OCI-LY7 (cell line): ENCODE results near the gene ELF1. TPM values are rescaled to one million over a fixed set of nuclear protein-coding genes. Genes with fewer than 3 reads are reported as not detected.

Source experiments
- BruUV-seq: library from RNA; stranded (reverse); fragments of 400-500 nt; replicated peaks from 2 replicates; lab custom pipeline; 2021; lab: Mats Ljungman, UMichigan
- CTCF ChIA-PET: fragments of 300-600 bp; sonication (Branson Sonifier 250); formaldehyde crosslinking; loops from one replicate; lab custom pipeline; 2022; ENCODE audit warnings: antibody characterized with exemption; ENCODE audit not compliant: unreplicated experiment; lab: Charles Lee
- POLR2A ChIA-PET: fragments of 300-600 bp; sonication (Branson Sonifier 250); formaldehyde crosslinking; loops from one replicate; lab custom pipeline; 2022; ENCODE audit warnings: antibody characterized with exemption; lab: Charles Lee
- DNase-seq: peaks from one replicate; pipeline ENCODE4 v3.0.0-alpha.2; 2015; ENCODE audit warnings: low spot score
- H2AFZ ChIP-seq: fragments of 200-600 bp; sonication (generic), shearing (Covaris generic); 2 replicates; pipeline ENCODE4 v1.6.1; 2014; ENCODE audit warnings: mild to moderate bottlenecking, antibody characterized with exemption, low read length, moderate library complexity
- H3K27ac ChIP-seq: fragments of 200-600 bp; sonication (generic); 2 replicates; pipeline ENCODE4 v1.5.1; 2014; ENCODE audit warnings: mixed run types, low read depth, mild to moderate bottlenecking, moderate library complexity, low read length, inconsistent platforms; ENCODE audit not compliant: poor library complexity, severe bottlenecking
- H3K36me3 ChIP-seq: fragments of 200-600 bp; sonication (generic); 2 replicates; pipeline ENCODE4 v1.6.1; 2014; ENCODE audit warnings: mild to moderate bottlenecking, antibody characterized with exemption, low read length, moderate library complexity, mixed read lengths; ENCODE audit not compliant: insufficient read depth
- H3K4me1 ChIP-seq: fragments of 200-600 bp; sonication (generic); 2 replicates; pipeline ENCODE4 v1.5.1; 2014; ENCODE audit warnings: mild to moderate bottlenecking, low read length; ENCODE audit not compliant: insufficient read depth, poor library complexity, severe bottlenecking
- H3K4me2 ChIP-seq: fragments of 200-600 bp; sonication (generic); 2 replicates; pipeline ENCODE4 v1.6.1; 2014; ENCODE audit warnings: mild to moderate bottlenecking, low read length
- H3K4me3 ChIP-seq: fragments of 200-600 bp; sonication (generic); 2 replicates; pipeline ENCODE4 v1.5.1; 2014; ENCODE audit warnings: mild to moderate bottlenecking, low read depth, low read length; ENCODE audit not compliant: poor library complexity, severe bottlenecking
- H3K79me2 ChIP-seq: fragments of 200-600 bp; sonication (generic); 2 replicates; pipeline ENCODE4 v1.6.1; 2016; ENCODE audit warnings: low read depth, mild to moderate bottlenecking, low read length, moderate library complexity, mixed read lengths; ENCODE audit not compliant: insufficient read depth
- H3K9me2 ChIP-seq: fragments of 200-600 bp; sonication (generic); 2 replicates; pipeline ENCODE4 v1.6.1; 2016; ENCODE audit warnings: mild to moderate bottlenecking, low read length, mixed read lengths; ENCODE audit not compliant: insufficient read depth
- H3K9me3 ChIP-seq: fragments of 200-600 bp; sonication (generic); 2 replicates; pipeline ENCODE4 v1.6.1; 2014; ENCODE audit warnings: mild to moderate bottlenecking, mixed run types, low read length, mixed read lengths
- H4K20me1 ChIP-seq: fragments of 200-600 bp; sonication (generic); 2 replicates; pipeline ENCODE4 v1.6.1; 2014; ENCODE audit warnings: mild to moderate bottlenecking, antibody characterized with exemption, low read length, moderate library complexity, mixed read lengths; ENCODE audit not compliant: insufficient read depth
- EZH2phosphoT487 ChIP-seq: fragments of 200-600 bp; sonication (generic); IDR thresholded peaks from 2 replicates; pipeline ENCODE4 v1.6.1; 2018; ENCODE audit warnings: low read depth, borderline replicate concordance, mild to moderate bottlenecking, mixed run types, antibody characterized with exemption, low read length, moderate library complexity, mixed read lengths
- intact Hi-C: fragments of 100-400 bp; cut with micrococcal nuclease; formaldehyde crosslinking; loops from one replicate; pipeline ENCODE4 v1.10.0; 2022; ENCODE audit not compliant: unreplicated experiment
- total RNA-seq, 2 experiments: library from RNA; depleted of rRNA in 1 of 2; stranded (reverse); fragments of >200 nt in 1 of 2; shearing (Covaris generic) in 1 of 2; gene quantifications; 2 replicates each; pipeline ENCODE4 v1.2.3, GENCODE V29; 2014 to 2022
- TF ChIP-seq, protein P1 (sequence below): fragments of 200-600 bp; sonication (generic); conservative IDR thresholded peaks from 2 replicates; pipeline ENCODE4 v1.5.1; 2014; ENCODE audit warnings: mild to moderate bottlenecking, antibody characterized with exemption, low read length, moderate library complexity, mixed read lengths

ELF1 gene
- total RNA-seq, 2 experiments from 2014 or later: 111 to 248 TPM

DNA sequence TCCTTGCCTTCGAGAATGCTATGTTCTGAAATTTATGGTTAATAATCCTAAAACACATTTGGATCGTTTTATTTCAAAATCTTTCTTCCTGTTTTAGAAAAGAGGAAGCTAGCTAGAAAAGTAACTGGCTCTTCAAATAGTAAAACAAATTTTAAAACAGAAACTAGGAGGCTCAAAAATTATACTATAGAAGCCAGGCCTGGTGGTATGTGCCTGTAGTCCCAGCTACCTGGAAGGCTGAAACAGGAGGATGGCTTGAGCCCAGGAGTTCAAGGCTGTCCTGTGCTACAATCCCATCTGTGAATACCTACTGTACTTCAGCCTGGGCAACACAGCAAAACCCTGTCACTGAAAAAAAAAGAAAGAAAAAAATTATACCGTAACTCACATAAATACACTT is 57.9 kb downstream of the ELF1 start:
- CTCF ChIA-PET: interaction anchor here (0.6 to 1.1 kb wide), 2 partner anchors 9 to 38 kb away, joined by 4 to 13 read pairs; no protein-coding TSS in a partner anchor
- intact Hi-C loops: no loop called here
- peaks cover 91% of the 10 kb centered on the region for H3K79me2 ChIP-seq
- H3K27ac ChIP-seq: peak overlapping the region; percentile 69
- no peak for TF ChIP-seq EZH2phosphoT487
- TF ChIP-seq, protein P1, sequence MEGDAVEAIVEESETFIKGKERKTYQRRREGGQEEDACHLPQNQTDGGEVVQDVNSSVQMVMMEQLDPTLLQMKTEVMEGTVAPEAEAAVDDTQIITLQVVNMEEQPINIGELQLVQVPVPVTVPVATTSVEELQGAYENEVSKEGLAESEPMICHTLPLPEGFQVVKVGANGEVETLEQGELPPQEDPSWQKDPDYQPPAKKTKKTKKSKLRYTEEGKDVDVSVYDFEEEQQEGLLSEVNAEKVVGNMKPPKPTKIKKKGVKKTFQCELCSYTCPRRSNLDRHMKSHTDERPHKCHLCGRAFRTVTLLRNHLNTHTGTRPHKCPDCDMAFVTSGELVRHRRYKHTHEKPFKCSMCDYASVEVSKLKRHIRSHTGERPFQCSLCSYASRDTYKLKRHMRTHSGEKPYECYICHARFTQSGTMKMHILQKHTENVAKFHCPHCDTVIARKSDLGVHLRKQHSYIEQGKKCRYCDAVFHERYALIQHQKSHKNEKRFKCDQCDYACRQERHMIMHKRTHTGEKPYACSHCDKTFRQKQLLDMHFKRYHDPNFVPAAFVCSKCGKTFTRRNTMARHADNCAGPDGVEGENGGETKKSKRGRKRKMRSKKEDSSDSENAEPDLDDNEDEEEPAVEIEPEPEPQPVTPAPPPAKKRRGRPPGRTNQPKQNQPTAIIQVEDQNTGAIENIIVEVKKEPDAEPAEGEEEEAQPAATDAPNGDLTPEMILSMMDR: no peak
- POLR2A ChIA-PET: interaction anchor here (0.6 to 2.7 kb wide), 15 partner anchors 9 to 1779 kb away, joined by 3 to 10 read pairs (median 3); no protein-coding TSS in a partner anchor
- no peak overlapping the region for H2AFZ ChIP-seq
- peak overlapping the region; percentile 69 for H3K4me2 ChIP-seq
- peaks cover 63% of the 10 kb centered on the region for H4K20me1 ChIP-seq
- BruUV-seq: no TSS peak
- no peaks in the 10 kb centered on the region for H3K9me2 ChIP-seq
- peaks cover 58% of the 10 kb centered on the region for H3K4me1 ChIP-seq
- H3K4me3 ChIP-seq: peak overlapping the region; percentile 32
- H3K36me3 ChIP-seq: peaks cover 94% of the 10 kb centered on the region
- DNase-seq: peak; percentile 52
- no peaks in the 10 kb centered on the region; the same call in 1 of the 2 replicates for H3K9me3 ChIP-seq

DNA sequence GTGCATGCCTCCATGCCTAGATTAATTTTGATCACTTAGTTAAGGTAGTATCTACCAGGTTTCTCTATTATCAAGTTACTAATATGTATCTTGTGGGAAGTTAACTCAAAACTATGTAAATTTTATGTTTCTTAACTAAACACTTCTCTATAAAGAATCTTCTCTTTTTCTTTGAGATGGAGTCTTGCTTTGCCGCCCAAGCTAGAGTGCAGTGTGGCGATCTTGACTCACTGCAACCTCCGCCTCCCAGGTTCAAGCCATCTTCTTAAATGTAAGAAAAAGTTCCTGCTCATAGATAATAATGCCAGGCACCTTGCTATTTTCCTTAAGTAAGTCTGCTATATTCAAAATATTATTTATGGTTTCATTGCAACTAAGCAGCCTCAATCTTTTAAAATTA is 58.4 kb downstream of the ELF1 start:
- Histone ChIP-seq H3K4me2 (peak overlapping the region; percentile 69), H3K27ac (peak overlapping the region; percentile 69), H2AFZ (no peak overlapping the region), H3K4me1 (peaks cover 53% of the 10 kb centered on the region), H4K20me1 (peaks cover 58% of the 10 kb centered on the region), H3K9me3 (no peaks in the 10 kb centered on the region; the same call in 1 of the 2 replicates), H3K9me2 (no peaks in the 10 kb centered on the region), H3K36me3 (peaks cover 89% of the 10 kb centered on the region), H3K79me2 (peaks cover 86% of the 10 kb centered on the region), H3K4me3 (no peak overlapping the region)
- no TSS peak for BruUV-seq
- POLR2A ChIA-PET: interaction anchor here (0.6 to 1.5 kb wide), 7 partner anchors 9 to 100 kb away, joined by 3 to 10 read pairs (median 5); no protein-coding TSS in a partner anchor
- no peak for TF ChIP-seq EZH2phosphoT487
- TF ChIP-seq, protein P1: no peak
- intact Hi-C loops: no loop called here
- no peak for DNase-seq
- CTCF ChIA-PET: no interaction called here

DNA sequence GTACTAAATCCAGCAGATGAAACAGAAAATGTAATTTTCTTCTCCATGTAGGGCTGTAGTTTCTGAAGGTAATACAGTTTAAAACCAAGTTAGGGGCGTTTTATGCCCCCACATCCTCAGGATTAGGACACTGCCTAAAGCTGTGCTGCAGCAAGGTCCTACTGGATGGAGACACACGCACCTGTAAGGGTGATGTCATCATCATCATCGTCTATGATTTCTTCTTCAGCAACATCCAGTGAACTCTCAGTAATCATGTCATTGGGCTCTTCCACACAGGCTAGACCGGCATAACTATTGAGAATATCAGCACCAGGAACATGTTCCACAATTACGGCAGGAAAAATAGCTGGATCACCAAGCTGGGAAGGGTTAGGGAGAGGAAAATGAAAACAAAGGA is 60.5 kb downstream of the ELF1 start:
- peaks cover 32% of the 10 kb centered on the region for H3K4me1 ChIP-seq

More for the DNA sequence above, 60.5 kb downstream of the ELF1 start:
- TF ChIP-seq, protein P1: no peak
- TF ChIP-seq EZH2phosphoT487: no peak
- CTCF ChIA-PET: no interaction called here
- Histone ChIP-seq H3K4me2 (no peak overlapping the region), H3K9me3 (no peaks in the 10 kb centered on the region; the same call in 1 of the 2 replicates), H3K9me2 (no peaks in the 10 kb centered on the region), H2AFZ (no peak overlapping the region), H3K79me2 (peaks cover 71% of the 10 kb centered on the region), H3K27ac (no peak overlapping the region), H3K4me3 (no peak overlapping the region), H4K20me1 (peaks cover 42% of the 10 kb centered on the region), H3K36me3 (peaks cover 74% of the 10 kb centered on the region)
- POLR2A ChIA-PET: interaction anchor here (0.9 kb wide), 1 partner anchor 8 kb away, joined by 3 read pairs; no protein-coding TSS in a partner anchor
- BruUV-seq: no TSS peak
- intact Hi-C loops: no loop called here
- DNase-seq: no peak
